ENCODE data around the gene RPUSD2.

GRCh38 chr15:40590667-40591050, 21.6 kb downstream of the RPUSD2 start:
- TF ChIP-seq CTCF (IDR thresholded peaks at IDR 0.05; ENCODE audit: low read depth, low read length), result no peak
- TF ChIP-seq EZH2phosphoT487 (IDR thresholded peaks at IDR 0.05; ENCODE audit: low read depth), result no peak
